NCI-H748 (cell line): ENCODE data around the gene TMLHE.
"Not testable (repeated sequence)": the region's sequence is repeated elsewhere in the genome, so short reads cannot be mapped to it uniquely, and the experiment has no call there.

Experiments
- DNase-seq: peaks from one replicate; lab custom pipeline; 2025; ENCODE audit not compliant: unreplicated experiment; lab: John Stamatoyannopoulos, UW

Gene TMLHE

DNA sequence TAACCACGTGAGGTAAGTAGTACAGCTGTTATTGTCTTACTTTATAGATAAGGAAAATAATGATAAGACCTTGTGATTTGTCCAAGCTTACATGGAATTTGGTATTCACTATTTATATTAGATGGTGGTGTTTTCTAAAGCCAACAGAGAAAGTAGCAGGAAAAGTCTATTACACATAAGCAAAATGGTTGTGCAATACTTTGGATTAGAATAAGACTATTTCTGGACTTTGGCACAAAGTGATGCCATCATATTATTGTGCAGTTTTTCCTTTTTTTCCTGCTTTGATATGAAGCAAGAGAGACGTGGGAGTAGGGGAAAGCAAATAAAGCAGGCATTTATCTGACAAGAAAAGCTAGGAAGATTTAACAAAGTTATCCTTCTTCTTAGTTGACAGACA, 117.6 kb downstream of the TMLHE start:
- DNase-seq, result not testable (repeated sequence)

DNA sequence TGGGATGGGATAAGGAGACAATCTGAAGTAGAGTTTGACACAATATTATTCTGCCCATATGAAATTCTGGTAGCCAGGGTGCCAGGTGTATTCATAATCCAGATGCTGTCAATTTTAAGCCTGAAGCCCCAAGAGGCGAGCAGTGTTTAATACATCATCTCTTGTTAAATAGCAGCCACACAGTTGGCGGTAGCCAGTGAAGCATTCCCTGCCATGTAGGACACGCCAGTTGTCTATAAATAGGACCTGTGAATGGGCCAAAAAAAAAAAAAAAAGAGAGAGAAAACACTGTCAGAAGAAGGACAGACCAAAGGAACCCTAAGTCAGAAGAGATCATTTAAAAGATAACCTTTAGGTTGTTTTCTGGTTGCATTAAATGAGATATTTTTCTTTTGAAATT, 121.3 kb downstream of the TMLHE start:
- not testable (repeated sequence) for DNase-seq

DNA sequence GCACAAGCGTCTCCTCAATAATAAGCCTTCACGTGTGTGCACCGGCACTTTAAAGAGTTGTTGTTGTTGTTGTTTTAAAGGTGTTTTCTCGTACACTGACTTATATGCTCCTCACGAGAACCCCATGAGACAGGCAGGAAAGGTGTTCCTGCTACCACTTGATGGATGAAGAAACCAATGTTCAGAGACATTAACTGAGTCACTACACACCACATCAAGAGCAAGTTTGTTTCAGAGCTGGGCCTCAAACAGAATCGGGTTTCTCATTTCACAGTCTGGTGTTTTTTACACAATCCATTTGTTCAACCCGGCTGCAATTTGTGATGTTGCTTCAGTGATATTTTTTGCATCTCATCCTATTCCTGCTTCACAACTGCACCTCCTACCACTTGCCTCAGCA, 135.6 kb downstream of the TMLHE start:
- not testable (repeated sequence) for DNase-seq

DNA sequence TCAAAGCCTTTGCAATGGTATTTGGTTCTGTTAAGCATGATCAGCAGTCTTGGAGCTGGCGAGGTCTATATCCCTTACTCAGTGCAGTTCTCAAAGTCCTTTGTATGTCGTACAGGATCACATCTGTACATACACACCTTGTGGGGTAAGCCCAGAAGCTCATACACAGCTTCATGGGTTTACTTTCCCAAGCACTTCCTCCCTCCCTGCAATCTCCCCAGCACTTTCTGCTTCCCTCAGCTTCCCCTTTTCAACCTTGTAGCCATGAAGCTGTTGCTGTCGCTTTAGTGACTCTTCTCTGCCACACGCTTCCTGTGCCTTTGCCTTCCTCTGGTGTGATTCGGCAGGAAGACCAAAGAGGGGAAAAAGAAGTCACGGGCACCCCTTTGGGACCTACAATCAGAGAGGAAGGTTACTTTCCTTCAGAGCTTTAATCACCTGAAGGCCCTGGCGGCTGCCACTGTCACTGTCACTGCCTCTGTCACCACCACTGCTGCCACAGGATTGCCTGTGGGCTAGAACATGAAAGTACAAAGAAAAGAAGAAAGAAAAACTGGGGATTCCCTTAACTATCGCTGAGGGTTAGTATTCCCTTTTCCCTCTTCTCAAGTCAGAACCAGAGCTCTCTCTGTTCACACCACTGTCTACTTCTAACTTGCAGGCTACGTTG, 146.3 kb downstream of the TMLHE start:
- not testable (repeated sequence) for DNase-seq

DNA sequence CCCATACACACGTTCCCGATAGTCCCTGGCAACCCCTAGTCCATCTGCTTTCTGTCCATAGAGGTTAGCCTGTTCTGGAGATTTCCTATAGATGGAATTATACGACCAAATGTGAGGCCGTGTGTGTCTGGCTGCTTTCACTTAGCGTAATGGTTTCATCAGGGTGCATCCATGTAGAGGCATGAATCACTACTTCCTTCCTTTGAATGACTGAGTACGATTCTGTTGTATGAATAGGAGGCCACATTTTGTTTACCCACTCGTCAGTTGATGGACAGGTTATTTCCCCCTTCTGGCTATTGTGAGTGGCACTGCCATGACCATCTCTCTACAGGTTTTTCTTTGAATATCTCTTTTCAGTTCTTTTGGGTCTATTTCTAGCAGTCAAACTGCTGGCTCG, 152.3 kb downstream of the TMLHE start:
- not testable (repeated sequence) for DNase-seq

DNA sequence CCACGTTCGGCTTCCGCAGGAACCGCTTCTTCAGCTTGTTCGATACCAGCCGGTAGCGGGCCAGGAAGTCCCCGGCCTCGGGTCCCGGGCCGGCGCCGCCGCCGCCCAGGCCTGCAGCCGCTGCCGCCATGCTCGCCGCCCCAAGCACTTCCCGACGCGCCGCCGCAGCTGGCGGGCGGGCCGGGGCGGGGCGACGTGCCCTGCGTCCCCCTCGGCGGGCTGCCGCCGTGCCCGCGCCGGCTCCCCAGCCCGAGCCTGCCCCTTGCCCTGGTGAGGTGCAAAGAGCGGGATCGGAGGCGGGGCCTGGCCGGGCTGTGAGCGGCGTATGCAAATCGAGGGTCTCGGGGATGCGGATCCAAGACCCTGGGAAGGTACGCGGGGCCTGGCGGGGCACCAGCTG, 154.3 kb downstream of the TMLHE start, which contains the start of gene F8A3:
Gene F8A3, minus strand, starts transcription at position 150 of the 400 bp plus-strand sequence. Its CDS starts 20 bp downstream, at position 130.
- not testable (repeated sequence) for DNase-seq

DNA sequence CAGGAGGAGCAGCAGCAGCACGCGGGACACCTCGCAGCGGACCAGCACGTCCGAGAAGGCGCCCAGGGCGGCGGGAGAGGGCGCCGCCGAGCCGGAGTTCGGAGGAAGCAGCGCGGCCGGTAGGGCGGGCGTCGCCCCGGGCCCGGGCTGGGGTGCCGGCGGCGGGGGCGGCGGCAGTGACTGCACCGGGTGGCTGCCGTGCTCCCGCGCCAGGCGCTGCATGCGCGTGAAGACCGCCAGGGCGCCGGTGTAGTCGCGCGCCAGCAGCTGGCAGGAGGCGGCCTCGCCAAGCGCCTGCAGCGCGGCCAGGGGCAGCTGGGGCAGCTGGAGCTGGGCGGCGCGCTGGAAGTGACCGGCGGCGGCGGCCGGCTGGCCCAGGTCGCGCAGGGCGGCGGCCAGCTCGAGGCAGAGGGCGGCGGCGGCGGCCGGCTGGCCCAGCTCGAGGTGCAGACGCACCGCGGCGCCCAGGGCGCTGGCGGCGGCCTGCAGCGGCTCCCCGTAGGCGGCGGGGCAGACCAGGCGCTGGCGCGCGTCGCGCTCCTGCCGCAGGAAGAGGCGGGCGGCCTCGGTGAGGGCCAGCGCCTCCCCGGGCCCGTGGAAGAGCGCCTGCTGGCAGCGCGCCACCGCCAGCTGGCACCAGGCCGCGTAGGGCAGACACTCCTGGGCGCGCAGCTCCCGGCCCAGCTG, 154.8 kb downstream of the TMLHE start:
- not testable (repeated sequence) for DNase-seq

DNA sequence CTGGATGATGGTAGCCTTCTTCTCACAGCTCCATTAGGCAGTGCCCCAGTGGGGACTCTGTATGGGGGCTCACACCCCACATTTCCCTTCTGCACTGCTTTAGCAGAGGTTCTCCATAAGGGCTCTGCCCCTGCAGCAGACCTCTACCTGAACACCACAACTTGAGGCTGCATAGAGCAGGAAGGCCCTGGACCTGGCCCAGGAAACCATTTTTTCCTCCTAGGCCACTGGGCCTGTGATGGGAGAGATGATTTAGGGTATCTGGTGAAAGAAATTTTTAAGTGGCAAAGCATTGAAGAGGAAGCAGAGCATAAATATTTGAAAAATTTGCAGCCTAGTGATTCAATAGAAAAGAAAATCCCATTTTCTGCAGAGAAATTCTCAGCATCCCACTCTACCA, 171.7 kb downstream of the TMLHE start:
- DNase-seq, result no peak
